Gastroesophageal sphincter (tissue), 4 donors: ENCODE results near the gene CXCL1. TPM values are rescaled to one million over a fixed set of nuclear protein-coding genes. Genes with fewer than 3 reads are reported as not detected.

Experiments used
- ATAC-seq: fragments of 150-250 bp; one replicate; pipeline ENCODE4 v1.9.1; 2016; ENCODE audit warnings: mild to moderate bottlenecking, moderate library complexity
- H3K27ac ChIP-seq, 4 donors: fragments of 200-600 bp; sonication (generic) in 3 of 4; 1 replicate in 3 of 4; 2 replicates in 1 of 4; pipeline ENCODE4 v1.5.1; 2016 to 2019
- H3K27me3 ChIP-seq: fragments of 200-600 bp; sonication (generic); one replicate; pipeline ENCODE4 v1.5.1; 2019
- H3K36me3 ChIP-seq, 2 donors: fragments of 200-600 bp; sonication (generic); one replicate each; pipeline ENCODE4 v1.5.1; 2019; ENCODE audit warnings: control low read depth in 1 of 2
- H3K4me1 ChIP-seq, 3 donors: fragments of 200-600 bp; sonication (generic); 1 replicate in 2 of 3; 2 replicates in 1 of 3; pipeline ENCODE4 v1.5.1; 2016 to 2019; ENCODE audit warnings: control low read depth in 2 of 3
- H3K4me3 ChIP-seq, 2 donors: fragments of 200-600 bp; sonication (generic); one replicate each; pipeline ENCODE4 v1.5.1; 2019; ENCODE audit warnings: mild to moderate bottlenecking in 1 of 2, moderate library complexity in 1 of 2
- H3K9me3 ChIP-seq, 3 donors: fragments of 200-600 bp; sonication (generic); one replicate each; pipeline ENCODE4 v1.5.1; 2017 to 2019; ENCODE audit warnings: control low read depth in 2 of 3
- EP300 ChIP-seq: sonication (generic); formaldehyde crosslinking; IDR thresholded peaks from one replicate; pipeline ENCODE4 v1.6.1; 2017; ENCODE audit warnings: antibody characterized with exemption, mild to moderate bottlenecking
- POLR2A ChIP-seq, 2 donors: fragments of 450-650 bp; IDR thresholded peaks; one replicate each; pipeline ENCODE4 v1.6.1; 2017; ENCODE audit warnings: antibody characterized with exemption in 2 of 2, mild to moderate bottlenecking in 2 of 2, moderate library complexity in 1 of 2
- POLR2AphosphoS5 ChIP-seq: sonication (generic); formaldehyde crosslinking; IDR thresholded peaks from one replicate; pipeline ENCODE4 v1.6.1; 2017; ENCODE audit warnings: antibody characterized with exemption
- WGBS, 2 donors: methylation state at CpG; one replicate each; pipeline ENCODE4 v1.1.5; 2018; ENCODE audit warnings: low coverage in 1 of 2; 5-methylcytosine and 5-hydroxymethylcytosine counted together
- total RNA-seq, 4 donors: library from RNA; depleted of rRNA; stranded (reverse); fragments of >200 nt; gene quantifications; one replicate each; pipeline ENCODE4 v1.1.0, GENCODE V29; 2016
- TF ChIP-seq, protein P1 (sequence below), 4 experiments: fragments of 200-600 bp in 2 of 4; fragments of 450-650 bp in 2 of 4; sonication (generic) in 1 of 4; IDR thresholded peaks; one replicate each; pipeline ENCODE4 v1.5.1; 2017 to 2019; ENCODE audit warnings: antibody characterized with exemption in 4 of 4, mild to moderate bottlenecking in 2 of 4, moderate library complexity in 2 of 4

CXCL1 gene
- total RNA-seq, 4 donors from 2014 or later: 1.6 to 10.5 (median 3.1) TPM; not detected in 1

DNA sequence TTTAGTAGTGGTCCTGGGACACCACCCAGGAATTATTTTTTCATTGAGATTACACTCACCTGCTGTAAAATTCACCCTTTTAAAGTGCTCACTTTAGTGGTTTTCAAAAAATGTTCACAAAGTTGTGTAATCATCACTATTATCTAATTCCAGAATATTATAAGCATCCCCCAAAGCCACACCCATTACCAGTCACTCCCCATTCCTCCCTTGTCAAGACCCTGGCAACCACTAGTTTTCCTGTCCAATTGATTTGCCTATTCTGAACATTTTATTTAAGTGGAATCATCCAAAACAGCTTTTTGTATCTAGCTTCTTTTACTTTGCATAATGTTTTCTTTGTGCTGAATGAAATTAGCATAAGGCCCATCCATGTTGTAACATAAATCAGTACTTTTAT, 45.4 kb upstream of the CXCL1 start:
- no peak for ATAC-seq

DNA sequence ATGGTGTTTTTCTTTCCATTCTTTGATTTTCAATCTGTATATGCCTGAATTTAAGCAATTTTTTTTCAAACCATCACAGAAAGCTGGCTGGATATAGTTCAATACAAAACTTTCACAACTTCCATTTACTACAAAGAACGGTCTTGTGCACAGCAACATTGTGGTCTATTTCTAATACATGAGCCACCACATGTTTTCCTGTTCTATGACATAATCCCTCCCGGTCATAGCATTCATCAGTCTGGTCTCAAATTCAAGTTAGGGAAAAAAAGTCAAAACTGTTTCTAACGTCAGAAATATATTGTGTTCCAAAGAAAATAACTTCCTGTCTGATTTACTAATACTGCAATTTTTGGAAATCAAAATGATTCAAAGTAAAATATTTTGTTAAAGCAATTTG, 40.2 kb upstream of the CXCL1 start:
- no peak overlapping the region for H3K27ac ChIP-seq
- H3K4me3 ChIP-seq: no peak overlapping the region
- no peaks in the 10 kb centered on the region for H3K4me1 ChIP-seq
- no peak for ATAC-seq
- TF ChIP-seq, protein P1, sequence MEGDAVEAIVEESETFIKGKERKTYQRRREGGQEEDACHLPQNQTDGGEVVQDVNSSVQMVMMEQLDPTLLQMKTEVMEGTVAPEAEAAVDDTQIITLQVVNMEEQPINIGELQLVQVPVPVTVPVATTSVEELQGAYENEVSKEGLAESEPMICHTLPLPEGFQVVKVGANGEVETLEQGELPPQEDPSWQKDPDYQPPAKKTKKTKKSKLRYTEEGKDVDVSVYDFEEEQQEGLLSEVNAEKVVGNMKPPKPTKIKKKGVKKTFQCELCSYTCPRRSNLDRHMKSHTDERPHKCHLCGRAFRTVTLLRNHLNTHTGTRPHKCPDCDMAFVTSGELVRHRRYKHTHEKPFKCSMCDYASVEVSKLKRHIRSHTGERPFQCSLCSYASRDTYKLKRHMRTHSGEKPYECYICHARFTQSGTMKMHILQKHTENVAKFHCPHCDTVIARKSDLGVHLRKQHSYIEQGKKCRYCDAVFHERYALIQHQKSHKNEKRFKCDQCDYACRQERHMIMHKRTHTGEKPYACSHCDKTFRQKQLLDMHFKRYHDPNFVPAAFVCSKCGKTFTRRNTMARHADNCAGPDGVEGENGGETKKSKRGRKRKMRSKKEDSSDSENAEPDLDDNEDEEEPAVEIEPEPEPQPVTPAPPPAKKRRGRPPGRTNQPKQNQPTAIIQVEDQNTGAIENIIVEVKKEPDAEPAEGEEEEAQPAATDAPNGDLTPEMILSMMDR (IDR thresholded peaks at IDR 0.05): no peak
- TF ChIP-seq EP300 (no peak), POLR2A (IDR thresholded peaks at IDR 0.05) (no peak), POLR2AphosphoS5 (no peak)
- no peaks in the 10 kb centered on the region for H3K27me3 ChIP-seq
- no peaks in the 10 kb centered on the region for H3K36me3 ChIP-seq
- H3K9me3 ChIP-seq: peaks cover 0 to 12% (median 0%) of the 10 kb centered on the region in 3 donors
- 32 to 51% methylated on average over 3 of the region's 3 CpGs for WGBS, 2 donors

More for the DNA sequence above, 45.4 kb upstream of the CXCL1 start:
- Histone ChIP-seq H3K9me3 (peaks cover 0 to 12% (median 0%) of the 10 kb centered on the region in 3 donors), H3K4me3 (no peak overlapping the region), H3K27ac (no peak overlapping the region), H3K27me3 (no peaks in the 10 kb centered on the region), H3K36me3 (no peaks in the 10 kb centered on the region), H3K4me1 (no peaks in the 10 kb centered on the region)
- no peak for TF ChIP-seq POLR2A (IDR thresholded peaks at IDR 0.05)
- no peak for TF ChIP-seq EP300
- no peak for TF ChIP-seq POLR2AphosphoS5
- TF ChIP-seq, protein P1 (IDR thresholded peaks at IDR 0.05): no peak

DNA sequence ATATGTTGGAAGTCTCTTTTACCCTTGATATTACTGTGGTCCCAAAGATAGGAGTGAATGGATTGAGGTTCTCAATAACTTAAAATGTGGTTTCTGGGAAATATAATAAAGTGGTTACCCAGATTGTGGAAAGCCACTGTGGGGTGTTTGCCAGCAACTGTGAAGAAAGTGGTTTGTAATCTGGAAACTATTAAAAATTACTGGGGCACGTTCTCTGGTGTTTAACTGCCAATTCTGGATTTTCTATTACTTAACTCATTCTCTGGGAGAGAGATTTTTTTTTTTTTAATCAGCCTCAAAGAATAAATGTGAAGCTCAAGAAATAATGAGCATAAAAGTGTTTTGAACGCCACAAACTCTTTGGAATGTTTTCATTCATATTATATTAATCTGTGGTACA, 37.6 kb upstream of the CXCL1 start:
- Histone ChIP-seq H3K36me3 (no peaks in the 10 kb centered on the region), H3K9me3 (peaks cover 0 to 12% (median 0%) of the 10 kb centered on the region in 3 donors), H3K4me3 (no peak overlapping the region), H3K27ac (no peak overlapping the region), H3K4me1 (peaks cover 0 to 3% (median 0%) of the 10 kb centered on the region in 3 donors), H3K27me3 (peaks cover 5% of the 10 kb centered on the region)
- WGBS, 2 donors: 40 to 49% methylated on average over 2 of the region's 2 CpGs
- ATAC-seq: no peak
- no peak for TF ChIP-seq POLR2AphosphoS5
- TF ChIP-seq, protein P1 (IDR thresholded peaks at IDR 0.05): no peak
- no peak for TF ChIP-seq POLR2A (IDR thresholded peaks at IDR 0.05)
- TF ChIP-seq EP300: no peak

DNA sequence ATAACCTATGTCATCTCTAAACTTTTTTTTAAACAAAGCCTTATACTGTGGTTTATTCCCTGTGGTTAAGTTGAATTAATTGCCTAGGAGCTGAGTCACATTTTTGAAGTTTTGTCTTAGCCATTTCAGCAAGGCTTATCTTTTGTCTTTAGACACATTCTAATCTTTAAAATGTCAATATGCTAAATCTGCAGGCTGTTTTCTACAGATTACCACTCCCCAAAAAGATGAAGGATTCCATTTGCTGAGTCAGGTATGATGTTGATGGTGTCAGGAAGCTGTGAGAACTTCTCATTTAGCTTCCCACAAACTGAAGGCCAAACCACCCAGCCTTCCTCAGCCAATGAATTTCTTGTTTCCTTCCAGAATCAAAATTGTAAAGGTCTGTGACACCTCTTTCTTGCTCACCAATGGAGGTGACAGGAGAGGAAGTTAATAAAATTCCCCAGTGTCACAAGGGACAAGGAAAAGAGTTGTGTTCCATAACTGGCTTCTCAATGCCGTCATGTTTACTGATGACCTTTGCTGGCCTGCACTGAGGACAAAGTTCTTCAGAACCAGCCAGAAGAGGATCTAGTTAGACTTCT, 36.4 kb upstream of the CXCL1 start:
- Histone ChIP-seq H3K9me3 (peaks cover 0 to 2% (median 0%) of the 10 kb centered on the region in 3 donors), H3K36me3 (no peaks in the 10 kb centered on the region), H3K4me3 (no peak overlapping the region), H3K27ac (no peak overlapping the region), H3K4me1 (peaks cover 0 to 8% (median 0%) of the 10 kb centered on the region in 3 donors), H3K27me3 (peaks cover 16% of the 10 kb centered on the region)
- ATAC-seq: no peak
- TF ChIP-seq POLR2AphosphoS5 (no peak), EP300 (no peak), POLR2A (IDR thresholded peaks at IDR 0.05) (no peak)
- TF ChIP-seq, protein P1 (IDR thresholded peaks at IDR 0.05): no peak
- whole genome bisulfite sequencing, 2 donors: 100% methylated on average over 1 of the region's 1 CpG; no CpG with 5 or more reads in 1 of the 2 donors
